PFSK-1 (cell line): ENCODE measurements around the gene CRAT.

ENCODE experiments used
- POLR2AphosphoS5 ChIP-seq: IDR thresholded peaks from 2 replicates; pipeline ENCODE4 v1.6.1; 2012; ENCODE audit warnings: low read depth, mild to moderate bottlenecking, control low read depth, low read length, moderate library complexity
- SIN3A ChIP-seq: IDR thresholded peaks from 2 replicates; pipeline ENCODE4 v1.6.1; 2012; ENCODE audit warnings: mild to moderate bottlenecking, low read length, moderate library complexity, borderline replicate concordance; ENCODE audit not compliant: insufficient read depth
- TF ChIP-seq, protein P1 (sequence below), 2 experiments: IDR thresholded peaks; 2 replicates each; pipeline versions ENCODE4 v1.6.1 to v1.8.0; 2011 to 2012; ENCODE audit warnings: low read depth in 2 of 2, low read length in 2 of 2, control low read depth in 1 of 2, inconsistent platforms in 1 of 2, mild to moderate bottlenecking in 1 of 2, moderate library complexity in 1 of 2; ENCODE audit not compliant: insufficient read depth in 1 of 2

DNA sequence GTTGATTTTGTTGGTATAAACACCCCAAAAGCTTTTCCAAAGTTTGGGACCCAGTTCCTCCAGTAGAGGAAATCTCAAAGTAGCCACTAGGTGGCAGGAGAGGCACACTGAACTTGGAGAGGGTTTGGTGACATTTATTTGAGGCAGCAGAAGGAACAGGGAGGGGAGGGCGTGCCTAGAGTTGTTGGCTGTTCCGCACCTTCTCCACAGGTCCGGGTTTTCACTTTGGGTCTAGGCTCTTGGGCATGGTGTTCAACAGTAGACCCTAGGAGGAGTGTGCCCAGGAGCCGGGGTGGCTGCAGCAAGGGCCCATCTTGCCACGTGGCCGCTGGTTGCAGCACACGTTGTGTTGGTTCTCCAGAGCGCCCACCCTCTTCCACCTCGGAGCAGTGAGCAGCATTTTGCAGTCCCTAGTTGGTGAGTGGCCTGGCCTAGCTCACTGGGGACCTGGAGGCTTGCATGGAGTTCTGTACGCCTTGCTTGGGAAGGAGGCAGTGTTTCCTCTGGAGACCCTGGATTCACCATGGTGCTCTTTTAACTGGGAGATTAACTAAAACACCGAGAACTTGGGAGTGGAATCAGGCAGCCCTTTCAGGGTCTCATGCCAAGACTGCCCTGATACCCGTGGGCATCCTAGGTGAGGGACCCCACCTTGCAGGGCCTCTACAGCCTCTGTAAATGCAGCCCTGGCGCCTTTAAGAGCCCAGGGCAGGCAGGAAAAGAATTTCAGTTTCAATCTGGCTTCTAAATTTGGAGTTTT lies 28.8 kb upstream of the CRAT start:
- no peak; the same call in 1 of the 2 replicates for TF ChIP-seq POLR2AphosphoS5
- TF ChIP-seq, protein P1, sequence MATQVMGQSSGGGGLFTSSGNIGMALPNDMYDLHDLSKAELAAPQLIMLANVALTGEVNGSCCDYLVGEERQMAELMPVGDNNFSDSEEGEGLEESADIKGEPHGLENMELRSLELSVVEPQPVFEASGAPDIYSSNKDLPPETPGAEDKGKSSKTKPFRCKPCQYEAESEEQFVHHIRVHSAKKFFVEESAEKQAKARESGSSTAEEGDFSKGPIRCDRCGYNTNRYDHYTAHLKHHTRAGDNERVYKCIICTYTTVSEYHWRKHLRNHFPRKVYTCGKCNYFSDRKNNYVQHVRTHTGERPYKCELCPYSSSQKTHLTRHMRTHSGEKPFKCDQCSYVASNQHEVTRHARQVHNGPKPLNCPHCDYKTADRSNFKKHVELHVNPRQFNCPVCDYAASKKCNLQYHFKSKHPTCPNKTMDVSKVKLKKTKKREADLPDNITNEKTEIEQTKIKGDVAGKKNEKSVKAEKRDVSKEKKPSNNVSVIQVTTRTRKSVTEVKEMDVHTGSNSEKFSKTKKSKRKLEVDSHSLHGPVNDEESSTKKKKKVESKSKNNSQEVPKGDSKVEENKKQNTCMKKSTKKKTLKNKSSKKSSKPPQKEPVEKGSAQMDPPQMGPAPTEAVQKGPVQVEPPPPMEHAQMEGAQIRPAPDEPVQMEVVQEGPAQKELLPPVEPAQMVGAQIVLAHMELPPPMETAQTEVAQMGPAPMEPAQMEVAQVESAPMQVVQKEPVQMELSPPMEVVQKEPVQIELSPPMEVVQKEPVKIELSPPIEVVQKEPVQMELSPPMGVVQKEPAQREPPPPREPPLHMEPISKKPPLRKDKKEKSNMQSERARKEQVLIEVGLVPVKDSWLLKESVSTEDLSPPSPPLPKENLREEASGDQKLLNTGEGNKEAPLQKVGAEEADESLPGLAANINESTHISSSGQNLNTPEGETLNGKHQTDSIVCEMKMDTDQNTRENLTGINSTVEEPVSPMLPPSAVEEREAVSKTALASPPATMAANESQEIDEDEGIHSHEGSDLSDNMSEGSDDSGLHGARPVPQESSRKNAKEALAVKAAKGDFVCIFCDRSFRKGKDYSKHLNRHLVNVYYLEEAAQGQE (IDR thresholded peaks at IDR 0.05; ENCODE audit: insufficient read depth in 1 of 2, low read depth in 2 of 2, low read length in 2 of 2), result no peak
- peak; percentile 55; the same call in 1 of the 2 replicates for TF ChIP-seq SIN3A
